OCI-LY3 (cell line): ENCODE data around the gene TSNAX.

Experiments
- CTCF ChIP-seq: fragments of 200-600, 300-600 bp; sonication (generic); IDR thresholded peaks from 2 replicates; pipeline ENCODE4 v1.5.1; 2014; ENCODE audit warnings: antibody characterized with exemption, low read length, low read depth
- EZH2phosphoT487 ChIP-seq: fragments of 200-600 bp; shearing (Covaris generic); IDR thresholded peaks from 2 replicates; pipeline ENCODE4 v1.6.1; 2018; ENCODE audit warnings: antibody characterized with exemption, mixed run types, low read depth

GRCh38 chr1:231605149-231606100 is 77.0 kb downstream of the TSNAX start:
- no peak for TF ChIP-seq CTCF
- TF ChIP-seq EZH2phosphoT487, result no peak
